CD4-positive, alpha-beta T cell treated with Interleukin-21 for 1 hour (primary cell): ENCODE data around the gene GPR152.

Experiments used
- DNase-seq: peaks from one replicate; pipeline ENCODE4 v3.0.0-alpha.2; 2020

The GPR152 gene

GRCh38 chr11:67464411-67465188 is 12.1 kb upstream of the GPR152 start:
- DNase-seq: peak; percentile 96

GRCh38 chr11:67463680-67464410 is 11.3 kb upstream of the GPR152 start:
- DNase-seq: no peak

GRCh38 chr11:67463186-67463585 is 10.7 kb upstream of the GPR152 start:
- no peak for DNase-seq

GRCh38 chr11:67458266-67458665 is 5.7 kb upstream of the GPR152 start:
- DNase-seq: no peak

- no peak for DNase-seq
Measured at GRCh38 chr11:67457453-67457852, 4.9 kb upstream of the GPR152 start.

GRCh38 chr11:67456068-67456705 is 3.7 kb upstream of the GPR152 start:
- no peak for DNase-seq

GRCh38 chr11:67455054-67455453 is 2.5 kb upstream of the GPR152 start, which contains the start of gene CABP4:
CABP4 (plus strand) TSS chr11:67455354; CDS start chr11:67455424, 70 bp downstream.
- DNase-seq: no peak

- DNase-seq: no peak
Measured at GRCh38 chr11:67453816-67454732, 1.5 kb upstream of the GPR152 start.

- DNase-seq: no peak
Measured at GRCh38 chr11:67451658-67451976, 912 bp downstream of the GPR152 start.

GRCh38 chr11:67450796-67451657 is 1.5 kb downstream of the GPR152 start:
- no peak for DNase-seq

- DNase-seq: no peak
Measured at GRCh38 chr11:67449116-67449844, 3.2 kb downstream of the GPR152 start.

GRCh38 chr11:67448220-67448609 is 4.3 kb downstream of the GPR152 start:
- DNase-seq: no peak

- DNase-seq: no peak
Measured at GRCh38 chr11:67445515-67445914, 7.0 kb downstream of the GPR152 start.

- no peak for DNase-seq
Measured at GRCh38 chr11:67442504-67443404, 9.8 kb downstream of the GPR152 start.

GRCh38 chr11:67441731-67442351 is 10.7 kb downstream of the GPR152 start:
- peak; percentile 47 for DNase-seq

GRCh38 chr11:67441098-67441563 is 11.4 kb downstream of the GPR152 start:
- no peak for DNase-seq

- DNase-seq: no peak
Measured at GRCh38 chr11:67440229-67441097, 12.1 kb downstream of the GPR152 start.
